ENCODE results near the gene EEFSEC. TPM values are rescaled to one million over a fixed set of nuclear protein-coding genes. Genes with fewer than 3 reads are reported as not detected.

EEFSEC gene
- polyA plus RNA-seq, 1 donor (not counting 4 experiments of a cell fraction or from before 2014, with no cell fraction given), result 8.7 TPM

DNA sequence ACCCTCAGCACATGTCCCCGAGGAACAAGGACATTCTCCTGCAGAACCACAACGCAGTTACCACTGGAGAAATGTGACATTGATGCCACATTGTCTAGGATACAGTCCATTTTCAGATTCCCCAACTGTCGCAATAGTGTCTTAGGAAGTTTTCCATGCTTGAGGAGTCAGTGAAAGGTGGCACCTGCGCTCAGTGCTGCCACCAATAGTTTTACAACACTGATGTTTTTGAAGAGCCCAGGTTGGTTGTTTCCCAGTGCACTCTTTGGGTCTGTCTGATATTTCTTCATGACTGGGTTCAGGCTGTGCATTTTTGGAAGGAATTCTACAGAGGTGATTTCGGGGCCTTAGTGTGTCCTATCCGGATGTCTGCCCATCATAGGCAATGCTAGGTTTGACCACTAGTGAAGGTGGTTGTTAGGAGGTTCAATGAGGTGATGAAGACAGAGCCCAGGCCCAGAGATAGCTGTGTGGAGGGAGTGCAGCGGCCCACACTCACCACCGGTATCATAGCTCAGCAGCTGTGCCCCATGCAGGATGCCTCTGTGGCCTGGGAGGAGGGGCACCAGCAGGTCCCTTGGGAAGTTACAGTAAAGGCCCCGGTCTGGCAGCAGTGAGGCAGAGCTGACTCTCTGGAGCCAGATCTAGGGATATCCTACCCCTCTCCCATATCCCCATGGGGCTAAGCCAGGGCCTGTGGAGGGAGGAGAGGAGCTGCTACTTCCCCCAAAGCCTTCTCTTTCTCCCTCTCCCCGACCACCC is 216.8 kb downstream of the EEFSEC start:
- Histone ChIP-seq H3K9ac (ENCODE audit: control insufficient read depth, extremely low read depth, insufficient read depth, low read length) (no peak overlapping the region), H3K9me1 (ENCODE audit: control insufficient read depth, extremely low read depth, insufficient read depth, low read length) (no peaks in the 10 kb centered on the region), H3K36me3 (ENCODE audit: control insufficient read depth in 2 of 2, extremely low read depth in 1 of 2, insufficient read depth in 2 of 2, low read length in 2 of 2) (peaks cover 0 to 4% of the 10 kb centered on the region in 2 experiments), H3K27ac (ENCODE audit: control insufficient read depth, insufficient read depth, low read length) (no peak overlapping the region), H3K9me3 (ENCODE audit: control insufficient read depth, low read depth, low read length) (no peaks in the 10 kb centered on the region), H4K20me1 (ENCODE audit: control insufficient read depth, extremely low read depth, insufficient read depth, low read length) (no peaks in the 10 kb centered on the region), H3K4me3 (ENCODE audit: control insufficient read depth in 2 of 3, extremely low read depth in 1 of 3, insufficient read depth in 2 of 3, low read depth in 1 of 3, low read length in 3 of 3) (no peak overlapping the region), H2AFZ (ENCODE audit: control insufficient read depth, low read length) (no peak overlapping the region), H3K4me2 (ENCODE audit: control insufficient read depth, extremely low read depth, insufficient read depth, low read depth, low read length) (no peak overlapping the region), H3K79me2 (ENCODE audit: control insufficient read depth, insufficient read depth, low read length) (no peaks in the 10 kb centered on the region), H3K4me1 (ENCODE audit: control insufficient read depth, extremely low read depth, insufficient read depth, low read length) (no peaks in the 10 kb centered on the region), H3K27me3 (ENCODE audit: control insufficient read depth, extremely low read depth, insufficient read depth, low read length) (no peaks in the 10 kb centered on the region)
- DNase-seq (ENCODE audit: low read depth, low spot score), result no peak
- dilution Hi-C loops (cut with MboI; ENCODE audit: extremely low pct_ligation_motif_present, low sequenced_read_pairs), result no loop called here
- no peak for FAIRE-seq
- TF ChIP-seq CTCF (optimal IDR thresholded peaks at IDR 0.05 in 1 of 3, IDR thresholded peaks at IDR 0.05 in 1 of 3, conservative IDR thresholded peaks at IDR 0.05 in 1 of 3; ENCODE audit: extremely low read depth in 1 of 3, insufficient read depth in 2 of 3, low read length in 3 of 3) (peak in 2 of 3 experiments; percentile 6 to 10), EZH2 (IDR thresholded peaks at IDR 0.05; ENCODE audit: low read length) (no peak)

- dilution Hi-C loops (cut with MboI; ENCODE audit: extremely low pct_ligation_motif_present, low sequenced_read_pairs), result no loop called here
- H3K9me1 ChIP-seq (ENCODE audit: control insufficient read depth, extremely low read depth, insufficient read depth, low read length), result no peaks in the 10 kb centered on the region
- H3K9ac ChIP-seq (ENCODE audit: control insufficient read depth, extremely low read depth, insufficient read depth, low read length), result no peak overlapping the region
- TF ChIP-seq CTCF (optimal IDR thresholded peaks at IDR 0.05 in 1 of 3, IDR thresholded peaks at IDR 0.05 in 1 of 3, conservative IDR thresholded peaks at IDR 0.05 in 1 of 3; ENCODE audit: extremely low read depth in 1 of 3, insufficient read depth in 2 of 3, low read length in 3 of 3) (no peak), EZH2 (IDR thresholded peaks at IDR 0.05; ENCODE audit: low read length) (no peak)
- H4K20me1 ChIP-seq (ENCODE audit: control insufficient read depth, extremely low read depth, insufficient read depth, low read length), result no peaks in the 10 kb centered on the region
- no peak for FAIRE-seq
- no peak overlapping the region for H3K4me2 ChIP-seq (ENCODE audit: control insufficient read depth, extremely low read depth, insufficient read depth, low read depth, low read length)
- H3K27me3 ChIP-seq (ENCODE audit: control insufficient read depth, extremely low read depth, insufficient read depth, low read length), result no peaks in the 10 kb centered on the region
- H3K79me2 ChIP-seq (ENCODE audit: control insufficient read depth, insufficient read depth, low read length), result no peaks in the 10 kb centered on the region
- peaks cover 0 to 6% of the 10 kb centered on the region in 2 experiments for H3K36me3 ChIP-seq (ENCODE audit: control insufficient read depth in 2 of 2, extremely low read depth in 1 of 2, insufficient read depth in 2 of 2, low read length in 2 of 2)
- H3K9me3 ChIP-seq (ENCODE audit: control insufficient read depth, low read depth, low read length), result no peaks in the 10 kb centered on the region
- no peaks in the 10 kb centered on the region for H3K4me1 ChIP-seq (ENCODE audit: control insufficient read depth, extremely low read depth, insufficient read depth, low read length)
- DNase-seq (ENCODE audit: low read depth, low spot score), result no peak
- no peak overlapping the region for H3K27ac ChIP-seq (ENCODE audit: control insufficient read depth, insufficient read depth, low read length)
- H2AFZ ChIP-seq (ENCODE audit: control insufficient read depth, low read length), result no peak overlapping the region
- no peak overlapping the region for H3K4me3 ChIP-seq (ENCODE audit: control insufficient read depth in 2 of 3, extremely low read depth in 1 of 3, insufficient read depth in 2 of 3, low read depth in 1 of 3, low read length in 3 of 3)
Measured at GRCh38 chr3:128372281-128372680, 219.0 kb downstream of the EEFSEC start.
